GM12892 (cell line): ENCODE results near the gene GSTM4.

Experiments
- POLR2A ChIP-seq: IDR thresholded peaks from 2 replicates; pipeline ENCODE4 v1.6.1; 2011; ENCODE audit warnings: low read depth, low read length, control low read depth
- POLR2AphosphoS5 ChIP-seq: IDR thresholded peaks from 2 replicates; pipeline ENCODE4 v1.6.1; 2011; ENCODE audit warnings: low read depth, low read length, control low read depth
- TAF1 ChIP-seq: IDR thresholded peaks from 2 replicates; pipeline ENCODE4 v1.6.1; 2011; ENCODE audit warnings: low read depth, mild to moderate bottlenecking, control low read depth, low read length, borderline replicate concordance

- TF ChIP-seq POLR2AphosphoS5 = no peak
- no peak for TF ChIP-seq POLR2A
- TF ChIP-seq TAF1 = no peak
Observed at GRCh38 chr1:109654519-109654918, 1.4 kb upstream of the GSTM4 start.
